Left lung (tissue), 10 donors: ENCODE results near the gene KLLN. TPM values are rescaled to one million over a fixed set of nuclear protein-coding genes. Genes with fewer than 3 reads are reported as not detected.

Source experiments
- ATAC-seq: fragments of 200-7000 bp; cut with Tn5 transposase; one replicate; pipeline ENCODE4 v1.9.1; 2020; ENCODE audit warnings: moderate library complexity
- DNase-seq, 4 donors: peaks; one replicate each; pipeline ENCODE4 v3.0.0-alpha.2; 2013 to 2020
- H3K27ac ChIP-seq, 2 donors: fragments of 200-600 bp; sonication (generic) in 1 of 2; one replicate each; pipeline versions ENCODE4 v1.5.0 to v1.8.0; 2020 to 2021
- H3K27me3 ChIP-seq, 2 donors: fragments of 200-600 bp; sonication (generic) in 1 of 2; one replicate each; pipeline versions ENCODE4 v1.5.0 to v1.8.0; 2020 to 2021
- H3K36me3 ChIP-seq, 2 donors: fragments of 200-600 bp; sonication (generic) in 1 of 2; one replicate each; pipeline versions ENCODE4 v1.5.0 to v1.8.0; 2020 to 2021
- H3K4me1 ChIP-seq, 2 donors: fragments of 200-600 bp; one replicate each; pipeline ENCODE4 v1.8.0; 2021
- H3K4me3 ChIP-seq, 2 donors: fragments of 200-600 bp; sonication (generic) in 1 of 2; one replicate each; pipeline versions ENCODE4 v1.5.0 to v1.8.0; 2020 to 2021; ENCODE audit warnings: mild to moderate bottlenecking in 1 of 2
- H3K9me3 ChIP-seq, 2 donors: fragments of 200-600 bp; sonication (generic) in 1 of 2; one replicate each; pipeline versions ENCODE4 v1.5.0 to v1.8.0; 2020 to 2021
- CTCF ChIP-seq, 2 donors: fragments of 200-600 bp; sonication (generic) in 1 of 2; IDR thresholded peaks; one replicate each; pipeline versions ENCODE4 v1.5.0 to v1.8.0; 2021; ENCODE audit warnings: antibody characterized with exemption in 2 of 2
- intact Hi-C, 2 donors: fragments of 100-400 bp; cut with DNase I; formaldehyde crosslinking; loops; one replicate each; pipeline versions ENCODE4 v1.11.2 to v1.14.2; 2022
- polyA plus RNA-seq, 6 donors: library from polyadenylated mRNA; unstranded; fragments of 120-200 nt; gene quantifications; one replicate each; pipeline ENCODE4 v1.2.1, GENCODE V29; 2013; ENCODE audit not compliant: insufficient read length in 6 of 6
- total RNA-seq, 2 donors: library from RNA; stranded (reverse); fragmentation: NEBNext Ultra II Directional; extraction: Animal tissue kit (Norgen Biotek cat#: 25700); gene quantifications; one replicate each; pipeline ENCODE4 v1.2.1, GENCODE V29; 2021
- donor health status: DM: no; HTN: yes; CAD: no.
- donor health status: DM: no; HTN: no; CAD: no.

Gene KLLN
- total and polyA plus RNA-seq, 8 donors: 0.58 to 1.5 (median 1.2) TPM

GRCh38 chr10:87816898-87817608 is 46.3 kb downstream of the KLLN start:
- TF ChIP-seq CTCF (IDR thresholded peaks at IDR 0.05): no peak
- Histone ChIP-seq H3K9me3 (no peaks in the 10 kb centered on the region), H3K27ac (peak overlapping the region; percentile 77 to 84), H3K27me3 (no peaks in the 10 kb centered on the region), H3K4me1 (peaks cover 6 to 33% of the 10 kb centered on the region in 2 donors), H3K36me3 (peaks cover 0 to 20% of the 10 kb centered on the region in 2 donors), H3K4me3 (peak overlapping the region; percentile 54 to 66)
- intact Hi-C loops: no loop called here
- ATAC-seq (no peak), DNase-seq (peak in 1 of 4 donors; percentile 1)

- peaks cover 6 to 33% of the 10 kb centered on the region in 2 donors for H3K4me1 ChIP-seq
- ATAC-seq: no peak
Observed at GRCh38 chr10:87816163-87816897, 47.0 kb downstream of the KLLN start.

More at GRCh38 chr10:87816163-87816897, 47.0 kb downstream of the KLLN start:
- Histone ChIP-seq H3K9me3 (no peaks in the 10 kb centered on the region), H3K36me3 (peaks cover 0 to 24% of the 10 kb centered on the region in 2 donors), H3K27me3 (no peaks in the 10 kb centered on the region), H3K4me3 (peak overlapping the region in 1 of 2 donors; percentile 54), H3K27ac (no peak overlapping the region)
- intact Hi-C loops: no loop called here
- no peak for TF ChIP-seq CTCF (IDR thresholded peaks at IDR 0.05)
- no peak for DNase-seq

Other genes with a start within 250 kb of the KLLN start
- 100 to 1,000 TPM; 114 to 183 TPM for gene PAPSS2, start 203.7 kb downstream of the KLLN start, total RNA-seq
- 10 to 100 TPM; 49.0 to 61.1 (median 56.3) TPM for gene PAPSS2, start 203.7 kb downstream of the KLLN start, polyA plus RNA-seq
- gene ATAD1, start 45.3 kb downstream of the KLLN start, total RNA-seq: 10 to 100 TPM; 49.2 to 49.7 TPM
- gene ATAD1, start 45.3 kb downstream of the KLLN start, polyA plus RNA-seq: 10 to 100 TPM; 47.6 to 65.0 (median 51.0) TPM
- 100 to 1,000 TPM in 1 of 2 donors, 10 to 100 TPM in 1; 97.1 to 118 TPM for gene PTEN, start 92 bp upstream of the KLLN start, total RNA-seq
- 100 to 1,000 TPM; 113 to 140 (median 124) TPM for gene PTEN, start 92 bp upstream of the KLLN start, polyA plus RNA-seq